H9 (cell line): Measurements from ENCODE around the gene TMPRSS9. TPM values are rescaled to one million over a fixed set of nuclear protein-coding genes. Genes with fewer than 3 reads are reported as not detected.

Experiments used
- DNase-seq: peaks from one replicate; pipeline ENCODE4 v3.0.0-alpha.2; 2017
- H2AFZ ChIP-seq: one replicate; pipeline ENCODE4 v1.6.1; 2013; ENCODE audit warnings: mild to moderate bottlenecking, low read length, control low read depth, moderate library complexity
- H2AK5ac ChIP-seq: 2 replicates; pipeline ENCODE4 v1.6.1; 2013; ENCODE audit warnings: low read length, control low read depth, mixed read lengths; ENCODE audit not compliant: insufficient read length
- H2BK120ac ChIP-seq: one replicate; pipeline ENCODE4 v1.6.1; 2013; ENCODE audit warnings: low read depth, mild to moderate bottlenecking, low read length, control low read depth, inconsistent platforms; ENCODE audit not compliant: poor library complexity, severe bottlenecking
- H2BK12ac ChIP-seq: 2 replicates; pipeline ENCODE4 v1.6.1; 2013; ENCODE audit warnings: low read length, control low read depth, mixed read lengths, low read depth; ENCODE audit not compliant: insufficient read length
- H2BK15ac ChIP-seq: 2 replicates; pipeline ENCODE4 v1.6.1; 2013; ENCODE audit warnings: low read depth, low read length, control low read depth
- H2BK20ac ChIP-seq: one replicate; pipeline ENCODE4 v1.6.1; 2013; ENCODE audit warnings: low read depth, mild to moderate bottlenecking, low read length, control low read depth, inconsistent platforms; ENCODE audit not compliant: poor library complexity, severe bottlenecking
- H2BK5ac ChIP-seq: 2 replicates; pipeline ENCODE4 v1.6.1; 2013; ENCODE audit warnings: low read length, control low read depth, mixed read lengths; ENCODE audit not compliant: insufficient read length
- H3K14ac ChIP-seq: 2 replicates; pipeline ENCODE4 v1.6.1; 2013; ENCODE audit warnings: low read length, control low read depth; ENCODE audit not compliant: insufficient read depth
- H3K18ac ChIP-seq: 2 replicates; pipeline ENCODE4 v1.6.1; 2013; ENCODE audit warnings: low read depth, mild to moderate bottlenecking, mixed read lengths, low read length, control low read depth; ENCODE audit not compliant: insufficient read length
- H3K23ac ChIP-seq: 2 replicates; pipeline ENCODE4 v1.6.1; 2013; ENCODE audit warnings: low read length, control low read depth, mixed read lengths, low read depth; ENCODE audit not compliant: insufficient read length
- H3K23me2 ChIP-seq: 2 replicates; pipeline ENCODE4 v1.6.1; 2013; ENCODE audit warnings: low read depth, mild to moderate bottlenecking, mixed read lengths, low read length, control low read depth; ENCODE audit not compliant: insufficient read length, poor library complexity, severe bottlenecking
- H3K27ac ChIP-seq: 2 replicates; pipeline ENCODE4 v1.5.1; 2013; ENCODE audit warnings: low read length, control low read depth, mixed read lengths, low read depth; ENCODE audit not compliant: insufficient read length
- H3K27me3 ChIP-seq: 2 replicates; pipeline ENCODE4 v1.6.1; 2013; ENCODE audit warnings: low read length, control low read depth, inconsistent platforms; ENCODE audit not compliant: insufficient read depth
- H3K4ac ChIP-seq: 2 replicates; pipeline ENCODE4 v1.6.1; 2013; ENCODE audit warnings: low read depth, mild to moderate bottlenecking, control low read depth, inconsistent platforms, low read length, moderate library complexity
- H3K4me1 ChIP-seq: 2 replicates; pipeline ENCODE4 v1.6.1; 2013; ENCODE audit warnings: low read length, control low read depth, inconsistent platforms; ENCODE audit not compliant: insufficient read depth
- H3K4me2 ChIP-seq: 2 replicates; pipeline ENCODE4 v1.6.1; 2013; ENCODE audit warnings: low read length, control low read depth, mixed read lengths; ENCODE audit not compliant: insufficient read length, insufficient read depth
- H3K56ac ChIP-seq: 2 replicates; pipeline ENCODE4 v1.6.1; 2013; ENCODE audit warnings: low read depth, mild to moderate bottlenecking, mixed read lengths, low read length, control low read depth; ENCODE audit not compliant: insufficient read length
- H3K79me1 ChIP-seq: 2 replicates; pipeline ENCODE4 v1.6.1; 2013; ENCODE audit warnings: low read depth, mild to moderate bottlenecking, moderate library complexity, low read length, control low read depth, inconsistent platforms; ENCODE audit not compliant: insufficient read depth, poor library complexity, severe bottlenecking
- H3K79me2 ChIP-seq: 2 replicates; pipeline ENCODE4 v1.6.1; 2013; ENCODE audit warnings: low read length, control low read depth, inconsistent platforms; ENCODE audit not compliant: insufficient read depth
- H3K9ac ChIP-seq: 2 replicates; pipeline ENCODE4 v1.6.1; 2013; ENCODE audit warnings: low read length, control low read depth, mixed read lengths; ENCODE audit not compliant: insufficient read length; ENCODE audit errors: extremely low read depth
- H3K9me3 ChIP-seq: one replicate; pipeline ENCODE4 v1.6.1; 2013; ENCODE audit warnings: low read depth, low read length, inconsistent platforms; ENCODE audit not compliant: control insufficient read depth
- H3T11ph ChIP-seq: one replicate; pipeline ENCODE4 v1.6.1; 2013; ENCODE audit warnings: mild to moderate bottlenecking, low read length, control low read depth, inconsistent platforms
- H4K20me1 ChIP-seq: one replicate; pipeline ENCODE4 v1.6.1; 2013; ENCODE audit not compliant: control insufficient read depth, insufficient read length, insufficient read depth
- H4K5ac ChIP-seq: 2 replicates; pipeline ENCODE4 v1.6.1; 2013; ENCODE audit warnings: low read depth, mild to moderate bottlenecking, mixed read lengths, low read length, control low read depth; ENCODE audit not compliant: insufficient read length
- H4K8ac ChIP-seq: replicated peaks from 2 replicates; pipeline ENCODE4 v1.6.1; 2013; ENCODE audit warnings: low read length, control low read depth, mixed read lengths, low read depth; ENCODE audit not compliant: insufficient read length
- H4K91ac ChIP-seq: 2 replicates; pipeline ENCODE4 v1.6.1; 2013; ENCODE audit warnings: low read depth, mild to moderate bottlenecking, moderate library complexity, mixed read lengths, low read length, control low read depth; ENCODE audit not compliant: insufficient read length
- H3K27ac Mint-ChIP-seq, 3 experiments: 2 replicates in 2 of 3; 3 replicates in 1 of 3; pipeline ENCODE4 v1.8.0; 2020 to 2021; ENCODE audit warnings: mixed read lengths in 3 of 3, mild to moderate bottlenecking in 1 of 3, moderate library complexity in 1 of 3
- H3K27me3 Mint-ChIP-seq: 2 replicates; pipeline ENCODE4 v1.8.0; 2021; ENCODE audit warnings: low read depth, mild to moderate bottlenecking, moderate library complexity, mixed read lengths
- H3K36me3 Mint-ChIP-seq, 3 experiments: 2 replicates in 2 of 3; 3 replicates in 1 of 3; pipeline ENCODE4 v1.8.0; 2020 to 2021; ENCODE audit warnings: low read depth in 3 of 3, mixed read lengths in 3 of 3; ENCODE audit not compliant: insufficient read depth in 1 of 3
- H3K4me1 Mint-ChIP-seq, 2 experiments: 2 replicates each; pipeline ENCODE4 v1.8.0; 2020; ENCODE audit warnings: mixed read lengths in 2 of 2
- H3K4me3 Mint-ChIP-seq, 2 experiments: 2 replicates in 1 of 2; 3 replicates in 1 of 2; pipeline ENCODE4 v1.8.0; 2020 to 2021; ENCODE audit warnings: mild to moderate bottlenecking in 2 of 2, mixed read lengths in 2 of 2, moderate library complexity in 1 of 2
- H3K9me3 Mint-ChIP-seq, 2 experiments: 2 replicates in 1 of 2; 3 replicates in 1 of 2; pipeline ENCODE4 v1.8.0; 2020; ENCODE audit warnings: mild to moderate bottlenecking in 2 of 2, mixed read lengths in 2 of 2, moderate library complexity in 1 of 2
- WGBS: extraction: QIAGEN DNeasy Blood & Tissue Kit; methylation state at CpG from one replicate; pipeline ENCODE4 v1.1.7; 2013; ENCODE audit warnings: missing lambda C conversion rate, low lambda C conversion rate, mixed read lengths; ENCODE audit not compliant: insufficient read length; ENCODE audit errors: extremely low coverage; 5-methylcytosine and 5-hydroxymethylcytosine counted together
- total RNA-seq: library from RNA; stranded (reverse); gene quantifications from 2 replicates; pipeline ENCODE4 v1.2.1, GENCODE V29; 2021
- TF ChIP-seq, protein P1 (sequence below): fragments of 200-600 bp; sonication (generic); conservative IDR thresholded peaks from 3 replicates; pipeline ENCODE4 v1.8.0; 2021; ENCODE audit warnings: antibody characterized with exemption, mild to moderate bottlenecking

The TMPRSS9 gene
- total RNA-seq, 1 experiment from 2014 or later: 0.24 TPM

DNA sequence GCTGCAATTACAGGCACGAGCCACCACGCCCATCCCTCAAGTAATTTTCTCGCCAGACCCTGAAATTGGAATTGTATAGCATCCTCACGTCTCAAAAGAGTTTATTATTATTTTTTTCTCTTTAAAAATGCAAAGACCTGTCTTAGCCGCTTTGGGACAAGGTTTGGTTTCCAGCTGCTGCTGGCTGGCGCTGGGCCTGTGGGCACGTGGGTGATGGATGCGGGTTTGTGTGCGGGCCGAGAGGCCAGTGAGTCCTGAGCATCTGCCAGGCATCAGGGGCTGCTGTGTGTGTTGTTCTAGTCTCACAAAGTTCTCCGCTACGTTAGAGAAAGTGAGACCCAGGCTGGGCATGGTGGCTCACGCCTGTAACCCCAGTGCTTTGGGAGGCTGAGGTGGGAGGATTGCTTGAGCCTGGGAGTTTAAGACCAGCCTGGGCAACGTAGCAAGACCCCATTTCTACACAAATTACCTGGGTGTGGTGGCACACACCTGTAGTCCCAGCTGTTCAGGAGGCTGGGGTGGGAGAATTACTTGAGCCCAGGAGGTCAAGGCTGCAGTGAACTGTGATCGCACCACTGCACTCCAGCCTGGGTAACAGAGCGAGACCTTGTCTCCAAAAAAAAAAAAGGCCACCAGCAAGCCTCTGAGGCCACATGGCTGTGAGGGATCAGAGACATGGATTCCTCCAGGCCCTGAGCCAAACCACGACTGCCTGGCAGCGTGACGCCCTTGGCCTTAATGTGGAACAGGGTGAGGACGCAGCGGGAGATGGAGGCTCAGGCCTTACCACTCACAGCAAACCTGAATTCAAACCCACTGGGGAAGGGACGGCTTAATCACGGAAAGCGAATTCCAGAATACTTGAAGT lies 4.7 kb upstream of the TMPRSS9 start:
- peaks cover 0 to 2% (median 0%) of the 10 kb centered on the region in 3 experiments; a peak in 1 of 7 replicates for H3K36me3 Mint-ChIP-seq
- Histone ChIP-seq H3K9ac (no peak overlapping the region), H3K27ac (no peak overlapping the region), H3K4me2 (no peak overlapping the region), H3K9me3 (no peaks in the 10 kb centered on the region), H2BK12ac (no peak overlapping the region), H4K8ac (no peak overlapping the region), H3K14ac (no peak overlapping the region; the same call in 1 of the 2 replicates), H3K23ac (no peak overlapping the region), H3K79me2 (no peaks in the 10 kb centered on the region), H4K5ac (no peak overlapping the region), H3K4ac (no peak overlapping the region), H2AK5ac (no peak overlapping the region), H2BK15ac (no peak overlapping the region), H3K4me1 (no peaks in the 10 kb centered on the region), H3K23me2 (no peaks in the 10 kb centered on the region), H2BK20ac (no peak overlapping the region), H3K18ac (no peak overlapping the region), H3K56ac (no peak overlapping the region), H3K79me1 (no peaks in the 10 kb centered on the region), H3K27me3 (no peaks in the 10 kb centered on the region; the same call in 1 of the 2 replicates), H2BK5ac (no peak overlapping the region), H3T11ph (no peak overlapping the region), H2AFZ (no peak overlapping the region), H4K91ac (no peak overlapping the region), H2BK120ac (no peak overlapping the region), H4K20me1 (no peaks in the 10 kb centered on the region)
- H3K27me3 Mint-ChIP-seq: peaks cover 22% of the 10 kb centered on the region
- H3K4me3 Mint-ChIP-seq: no peak overlapping the region; a peak in 1 of 5 replicates
- no peak overlapping the region for H3K27ac Mint-ChIP-seq
- DNase-seq: no peak
- TF ChIP-seq, protein P1, sequence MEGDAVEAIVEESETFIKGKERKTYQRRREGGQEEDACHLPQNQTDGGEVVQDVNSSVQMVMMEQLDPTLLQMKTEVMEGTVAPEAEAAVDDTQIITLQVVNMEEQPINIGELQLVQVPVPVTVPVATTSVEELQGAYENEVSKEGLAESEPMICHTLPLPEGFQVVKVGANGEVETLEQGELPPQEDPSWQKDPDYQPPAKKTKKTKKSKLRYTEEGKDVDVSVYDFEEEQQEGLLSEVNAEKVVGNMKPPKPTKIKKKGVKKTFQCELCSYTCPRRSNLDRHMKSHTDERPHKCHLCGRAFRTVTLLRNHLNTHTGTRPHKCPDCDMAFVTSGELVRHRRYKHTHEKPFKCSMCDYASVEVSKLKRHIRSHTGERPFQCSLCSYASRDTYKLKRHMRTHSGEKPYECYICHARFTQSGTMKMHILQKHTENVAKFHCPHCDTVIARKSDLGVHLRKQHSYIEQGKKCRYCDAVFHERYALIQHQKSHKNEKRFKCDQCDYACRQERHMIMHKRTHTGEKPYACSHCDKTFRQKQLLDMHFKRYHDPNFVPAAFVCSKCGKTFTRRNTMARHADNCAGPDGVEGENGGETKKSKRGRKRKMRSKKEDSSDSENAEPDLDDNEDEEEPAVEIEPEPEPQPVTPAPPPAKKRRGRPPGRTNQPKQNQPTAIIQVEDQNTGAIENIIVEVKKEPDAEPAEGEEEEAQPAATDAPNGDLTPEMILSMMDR: no peak
- peaks cover 1% of the 10 kb centered on the region in 2 experiments for H3K4me1 Mint-ChIP-seq
- H3K9me3 Mint-ChIP-seq: no peaks in the 10 kb centered on the region
- WGBS: no CpG with 5 or more reads among the region's 24 CpGs
